ENCODE results near the gene MACROD2.
A peak's percentile ranks its signal among the peaks of the same experiment; 100 is the strongest.

MACROD2 gene

GRCh38 chr20:14155361-14155760 lies 160.0 kb downstream of the MACROD2 start:
- no peak for DNase-seq (ENCODE audit: low read depth)
- no peak overlapping the region for H3K4me3 ChIP-seq (ENCODE audit: low read depth, low read length)
- TF ChIP-seq CTCF (IDR thresholded peaks at IDR 0.05; ENCODE audit: insufficient read depth, low read depth, low read length, missing control alignments), result no peak

GRCh38 chr20:14178528-14178927 lies 183.2 kb downstream of the MACROD2 start:
- H3K4me3 ChIP-seq (ENCODE audit: low read depth, low read length), result no peak overlapping the region
- no peak for TF ChIP-seq CTCF (IDR thresholded peaks at IDR 0.05; ENCODE audit: insufficient read depth, low read depth, low read length, missing control alignments)
- DNase-seq (ENCODE audit: low read depth), result no peak

DNA sequence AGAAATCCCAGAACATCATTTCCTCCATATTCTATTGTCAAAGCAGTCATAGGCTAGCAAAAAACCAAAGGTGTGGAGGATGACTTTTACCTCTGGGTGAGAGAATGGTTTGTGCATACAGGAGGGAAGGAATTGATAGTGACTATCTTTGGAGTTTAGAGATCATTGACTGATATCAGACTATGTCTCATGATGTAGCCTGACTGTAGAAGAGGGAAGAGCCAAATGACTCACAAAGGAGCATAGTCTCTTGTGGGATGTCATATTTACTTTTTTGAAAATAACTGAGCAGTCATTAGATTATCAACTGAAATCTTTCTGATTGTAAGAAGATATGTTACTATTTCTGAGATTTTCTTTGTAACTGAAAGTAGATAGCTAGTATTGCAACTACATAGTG lies 183.6 kb downstream of the MACROD2 start:
- TF ChIP-seq CTCF (IDR thresholded peaks at IDR 0.05; ENCODE audit: insufficient read depth, low read depth, low read length, missing control alignments), result no peak
- no peak for DNase-seq (ENCODE audit: low read depth)
- H3K4me3 ChIP-seq (ENCODE audit: low read depth, low read length), result no peak overlapping the region

DNA sequence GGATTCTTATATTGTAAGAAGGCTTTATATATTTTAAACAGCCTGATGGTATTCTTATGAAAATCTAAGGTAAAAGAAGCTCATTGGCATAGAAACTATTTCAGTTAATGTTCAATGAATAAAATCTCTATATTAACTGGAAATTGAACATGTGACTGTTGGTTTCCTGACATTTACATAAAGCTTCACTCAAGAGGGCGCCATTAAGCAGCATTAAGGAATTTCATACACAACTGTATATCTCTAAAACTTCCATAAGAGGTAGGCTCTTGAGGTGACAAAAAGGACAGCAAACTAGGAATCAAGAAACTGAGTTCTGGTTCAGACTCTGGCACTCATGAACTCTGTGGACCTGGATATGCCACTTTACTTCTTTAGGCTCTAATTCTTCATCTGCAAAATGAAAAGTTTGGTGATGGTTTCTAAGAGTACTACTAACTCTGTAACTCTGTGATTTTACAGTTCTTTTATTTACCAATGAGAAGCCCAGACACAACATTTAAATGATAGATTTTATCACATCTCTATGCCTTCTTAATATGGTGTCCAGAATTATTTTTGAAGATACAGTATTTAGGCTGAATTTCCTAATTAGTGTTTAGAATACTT lies 194.6 kb downstream of the MACROD2 start:
- DNase-seq (ENCODE audit: low read depth), result peak; percentile 23
- H3K4me3 ChIP-seq (ENCODE audit: low read depth, low read length), result no peak overlapping the region
- peak; percentile 19 for TF ChIP-seq CTCF (IDR thresholded peaks at IDR 0.05; ENCODE audit: insufficient read depth, low read depth, low read length, missing control alignments)

DNA sequence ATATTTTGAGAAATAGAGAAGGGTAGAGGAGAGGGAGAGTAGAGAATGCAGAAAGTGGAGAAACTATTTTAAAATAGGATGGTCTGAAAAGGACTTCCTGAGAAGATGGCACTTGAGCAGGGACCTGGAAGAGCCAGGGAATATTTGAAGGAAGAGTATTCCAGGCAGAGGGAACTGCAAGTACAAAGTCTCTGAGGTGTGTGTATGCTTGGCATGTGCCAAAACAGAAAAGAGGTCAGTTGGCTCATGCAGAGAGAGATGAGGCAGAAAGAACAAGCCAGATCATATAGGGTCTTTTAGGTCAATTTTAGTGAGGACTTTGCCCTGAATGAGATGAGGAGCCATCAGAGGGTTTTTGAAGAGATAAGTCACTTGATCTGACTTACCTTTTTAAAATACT lies 196.2 kb downstream of the MACROD2 start:
- no peak for TF ChIP-seq CTCF (IDR thresholded peaks at IDR 0.05; ENCODE audit: insufficient read depth, low read depth, low read length, missing control alignments)
- no peak for DNase-seq (ENCODE audit: low read depth)
- no peak overlapping the region for H3K4me3 ChIP-seq (ENCODE audit: low read depth, low read length)

GRCh38 chr20:14193443-14193842 lies 198.1 kb downstream of the MACROD2 start:
- no peak for TF ChIP-seq CTCF (IDR thresholded peaks at IDR 0.05; ENCODE audit: insufficient read depth, low read depth, low read length, missing control alignments)
- no peak for DNase-seq (ENCODE audit: low read depth)
- no peak overlapping the region for H3K4me3 ChIP-seq (ENCODE audit: low read depth, low read length)

DNA sequence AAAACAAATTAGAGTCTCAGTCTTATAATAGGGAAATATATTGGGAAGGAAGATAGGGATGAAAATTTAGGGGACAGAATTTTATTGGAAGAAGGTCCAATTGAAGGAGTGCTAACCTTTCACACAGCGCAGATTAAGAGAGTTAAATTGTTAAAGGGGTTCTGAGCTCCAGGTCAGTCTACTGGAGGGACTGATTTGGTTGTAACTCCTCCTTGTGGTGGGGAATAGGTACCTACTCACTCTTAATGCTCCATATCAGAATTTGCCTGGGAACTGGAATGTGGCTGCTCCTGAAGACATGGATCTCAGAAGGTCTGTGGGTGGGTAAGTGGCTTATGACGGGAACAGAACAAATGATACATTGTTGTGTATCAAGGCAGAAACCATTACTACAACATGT lies 198.6 kb downstream of the MACROD2 start:
- no peak for DNase-seq (ENCODE audit: low read depth)
- TF ChIP-seq CTCF (IDR thresholded peaks at IDR 0.05; ENCODE audit: insufficient read depth, low read depth, low read length, missing control alignments), result no peak
- H3K4me3 ChIP-seq (ENCODE audit: low read depth, low read length), result no peak overlapping the region
